ENCODE data around the gene RAD51B. TPM values are rescaled to one million over a fixed set of nuclear protein-coding genes. Genes with fewer than 3 reads are reported as not detected.

RAD51B gene
- total RNA-seq, 4 donors from 2014 or later = 8.9 to 30.3 (median 10.4) TPM

- no peak for TF ChIP-seq CTCF (IDR thresholded peaks at IDR 0.05)
- ATAC-seq (ENCODE audit: low FRiP score) (no peak), DNase-seq (ENCODE audit: low spot score) (no peak)
Observed at GRCh38 chr14:68578597-68578996, 759.0 kb downstream of the RAD51B start.

- ATAC-seq (ENCODE audit: low FRiP score) = no peak
- DNase-seq (ENCODE audit: low spot score) = no peak
- TF ChIP-seq CTCF (IDR thresholded peaks at IDR 0.05) = no peak
Observed at GRCh38 chr14:68580096-68580645, 760.6 kb downstream of the RAD51B start.

GRCh38 chr14:68580671-68581070 lies 761.1 kb downstream of the RAD51B start:
- no peak for ATAC-seq (ENCODE audit: low FRiP score)
- no peak for DNase-seq (ENCODE audit: low spot score)
- TF ChIP-seq CTCF (IDR thresholded peaks at IDR 0.05) = no peak

GRCh38 chr14:68583548-68584280 lies 764.1 kb downstream of the RAD51B start:
- no peak for ATAC-seq (ENCODE audit: low FRiP score)
- no peak for TF ChIP-seq CTCF (IDR thresholded peaks at IDR 0.05)
- no peak for DNase-seq (ENCODE audit: low spot score)

GRCh38 chr14:68584786-68585185 lies 765.2 kb downstream of the RAD51B start:
- DNase-seq (ENCODE audit: low spot score) (no peak), ATAC-seq (ENCODE audit: low FRiP score) (no peak)

GRCh38 chr14:68585690-68586089 lies 766.1 kb downstream of the RAD51B start:
- DNase-seq (ENCODE audit: low spot score) = no peak
- no peak for ATAC-seq (ENCODE audit: low FRiP score)
- TF ChIP-seq CTCF (IDR thresholded peaks at IDR 0.05) = no peak

More at GRCh38 chr14:68584786-68585185, 765.2 kb downstream of the RAD51B start:
- no peak for TF ChIP-seq CTCF (IDR thresholded peaks at IDR 0.05)

Data from omental fat pad (tissue), 4 donors.